Natural killer cell (primary cell): ENCODE measurements around the gene NAV2. TPM values are rescaled to one million over a fixed set of nuclear protein-coding genes. Genes with fewer than 3 reads are reported as not detected.

Experiments
- ATAC-seq, 3 donors: fragments of 150-1000 bp in 2 of 3; fragments of 200-7000 bp in 1 of 3; cut with Tn5 transposase; 1 replicate in 1 of 3; 2 replicates in 2 of 3; pipeline ENCODE4 v1.10.0; 2021; ENCODE audit warnings: mild to moderate bottlenecking in 2 of 3, moderate library complexity in 2 of 3
- DNase-seq, 2 donors: peaks; one replicate each; pipeline versions ENCODE4 v3.0.0 to v3.0.0-alpha.2; 2013 to 2021; ENCODE audit warnings: mixed read lengths in 1 of 2
- H3K27ac ChIP-seq: one replicate; pipeline ENCODE4 v1.5.1; 2013; ENCODE audit warnings: mild to moderate bottlenecking, low read length
- H3K27me3 ChIP-seq: one replicate; pipeline ENCODE4 v1.6.1; 2013; ENCODE audit warnings: low read length; ENCODE audit not compliant: control insufficient read depth, insufficient read depth
- H3K36me3 ChIP-seq: one replicate; pipeline ENCODE4 v1.6.1; 2013; ENCODE audit warnings: low read length; ENCODE audit not compliant: control insufficient read depth, insufficient read depth
- H3K4me1 ChIP-seq: one replicate; pipeline ENCODE4 v1.6.1; 2013; ENCODE audit warnings: low read length; ENCODE audit not compliant: control insufficient read depth, insufficient read depth
- H3K4me3 ChIP-seq: one replicate; pipeline ENCODE4 v1.5.1; 2013; ENCODE audit warnings: low read length
- H3K9me3 ChIP-seq: one replicate; pipeline ENCODE4 v1.6.1; 2013; ENCODE audit warnings: low read length; ENCODE audit not compliant: control insufficient read depth, insufficient read depth
- H3K27ac Mint-ChIP-seq, 2 donors: one replicate each; pipeline ENCODE4 v1.8.0; 2022; ENCODE audit warnings: mild to moderate bottlenecking in 2 of 2, mixed read lengths in 2 of 2, moderate library complexity in 1 of 2
- H3K27me3 Mint-ChIP-seq, 2 donors: one replicate each; pipeline ENCODE4 v1.8.0; 2022; ENCODE audit warnings: low read depth in 2 of 2, mixed read lengths in 2 of 2
- H3K36me3 Mint-ChIP-seq: one replicate; pipeline ENCODE4 v1.8.0; 2022; ENCODE audit warnings: mixed read lengths
- H3K4me1 Mint-ChIP-seq, 2 donors: one replicate each; pipeline ENCODE4 v1.8.0; 2022; ENCODE audit warnings: mixed read lengths in 2 of 2
- H3K4me3 Mint-ChIP-seq: one replicate; pipeline ENCODE4 v1.8.0; 2022; ENCODE audit warnings: mild to moderate bottlenecking, moderate library complexity, mixed read lengths
- H3K9me3 Mint-ChIP-seq, 2 donors: one replicate each; pipeline ENCODE4 v1.8.0; 2022; ENCODE audit warnings: mixed read lengths in 2 of 2
- CTCF ChIP-seq: fragments of 200-600 bp; IDR thresholded peaks from one replicate; pipeline ENCODE4 v1.8.0; 2022; ENCODE audit warnings: antibody characterized with exemption
- WGBS: methylation state at CpG from one replicate; pipeline ENCODE4 v1.1.7; 2013; ENCODE audit warnings: missing lambda C conversion rate; ENCODE audit not compliant: insufficient coverage; 5-methylcytosine and 5-hydroxymethylcytosine counted together
- intact Hi-C: fragments of 100-400 bp; cut with micrococcal nuclease; formaldehyde crosslinking; loops from one replicate; pipeline ENCODE4 v1.14.2; 2022
- total RNA-seq, 4 donors: library from RNA; stranded (reverse); fragments of 120-200 nt in 1 of 4; gene quantifications; one replicate each; pipeline versions ENCODE4 v1.2.3 to v1.2.4, GENCODE V29; 2013 to 2022

The NAV2 gene
- total RNA-seq, 3 donors from 2014 or later (not counting 1 experiment from before 2014, with no cell fraction given): 0.14 to 1.6 (median 0.43) TPM

GRCh38 chr11:19724765-19725164, 12.1 kb downstream of the NAV2 start:
- Histone ChIP-seq H3K4me3 (no peak overlapping the region), H3K4me1 (peaks cover 30% of the 10 kb centered on the region), H3K27ac (no peak overlapping the region), H3K27me3 (no peaks in the 10 kb centered on the region), H3K9me3 (no peaks in the 10 kb centered on the region), H3K36me3 (no peaks in the 10 kb centered on the region)
- no peak for TF ChIP-seq CTCF
- intact Hi-C loops: no loop called here
- ATAC-seq: no peak
- WGBS: 94% methylated on average over 2 of the region's 2 CpGs
- Mint-ChIP-seq H3K27me3 (peaks cover 3 to 19% of the 10 kb centered on the region in 2 donors), H3K27ac (peak overlapping the region in 1 of 2 donors; percentile 88), H3K9me3 (no peaks in the 10 kb centered on the region), H3K4me1 (peaks cover 23 to 24% of the 10 kb centered on the region in 2 donors), H3K36me3 (no peaks in the 10 kb centered on the region), H3K4me3 (no peak overlapping the region)
- no peak for DNase-seq

GRCh38 chr11:19725379-19726079, 12.9 kb downstream of the NAV2 start:
- no peak for TF ChIP-seq CTCF
- H3K27ac Mint-ChIP-seq: no peak overlapping the region
- Histone ChIP-seq H3K27ac (no peak overlapping the region), H3K4me3 (no peak overlapping the region), H3K4me1 (peaks cover 30% of the 10 kb centered on the region), H3K36me3 (no peaks in the 10 kb centered on the region), H3K27me3 (no peaks in the 10 kb centered on the region), H3K9me3 (no peaks in the 10 kb centered on the region)
- intact Hi-C loops: no loop called here
- H3K4me3 Mint-ChIP-seq: no peak overlapping the region
- DNase-seq (no peak), ATAC-seq (no peak)
- no peaks in the 10 kb centered on the region for H3K9me3 Mint-ChIP-seq
- peaks cover 23 to 24% of the 10 kb centered on the region in 2 donors for H3K4me1 Mint-ChIP-seq
- 92% methylated on average over 12 of the region's 12 CpGs for WGBS
- no peaks in the 10 kb centered on the region for H3K36me3 Mint-ChIP-seq
- peaks cover 3 to 20% of the 10 kb centered on the region in 2 donors for H3K27me3 Mint-ChIP-seq

GRCh38 chr11:19727246-19727645, 14.6 kb downstream of the NAV2 start:
- no peak overlapping the region for H3K4me3 Mint-ChIP-seq
- Histone ChIP-seq H3K4me3 (no peak overlapping the region), H3K9me3 (no peaks in the 10 kb centered on the region), H3K36me3 (no peaks in the 10 kb centered on the region), H3K27ac (no peak overlapping the region), H3K27me3 (no peaks in the 10 kb centered on the region), H3K4me1 (peaks cover 30% of the 10 kb centered on the region)
- H3K27me3 Mint-ChIP-seq: peaks cover 3 to 20% of the 10 kb centered on the region in 2 donors
- 100% methylated on average over 1 of the region's 1 CpG for WGBS
- TF ChIP-seq CTCF: no peak
- ATAC-seq (no peak), DNase-seq (no peak)
- no peak overlapping the region for H3K27ac Mint-ChIP-seq
- H3K4me1 Mint-ChIP-seq: peaks cover 23% of the 10 kb centered on the region in 2 donors
- intact Hi-C loops: no loop called here
- no peaks in the 10 kb centered on the region for H3K9me3 Mint-ChIP-seq
- no peaks in the 10 kb centered on the region for H3K36me3 Mint-ChIP-seq

GRCh38 chr11:19728436-19728835, 15.8 kb downstream of the NAV2 start:
- no peak for ATAC-seq
- Mint-ChIP-seq H3K4me3 (no peak overlapping the region), H3K4me1 (peaks cover 11 to 12% of the 10 kb centered on the region in 2 donors), H3K36me3 (no peaks in the 10 kb centered on the region), H3K9me3 (no peaks in the 10 kb centered on the region), H3K27me3 (peaks cover 3 to 20% of the 10 kb centered on the region in 2 donors), H3K27ac (no peak overlapping the region)
- Histone ChIP-seq H3K36me3 (no peaks in the 10 kb centered on the region), H3K27ac (no peak overlapping the region), H3K27me3 (no peaks in the 10 kb centered on the region), H3K4me1 (peaks cover 18% of the 10 kb centered on the region), H3K4me3 (no peak overlapping the region), H3K9me3 (no peaks in the 10 kb centered on the region)
- 96% methylated on average over 4 of the region's 4 CpGs for WGBS
- DNase-seq: no peak
- no peak for TF ChIP-seq CTCF
- intact Hi-C loops: no loop called here
